B cell (primary cell): ENCODE results near the gene F2RL3. TPM values are rescaled to one million over a fixed set of nuclear protein-coding genes. Genes with fewer than 3 reads are reported as not detected.

Experiments
- ATAC-seq: fragments of 200-7000 bp; cut with Tn5 transposase; one replicate; pipeline ENCODE4 v1.10.0; 2021; ENCODE audit warnings: low read depth, mild to moderate bottlenecking, moderate number of reproducible peaks, moderate library complexity
- CTCF ChIA-PET: fragments of 350-600 bp; sonication (Branson Sonifier 250); formaldehyde crosslinking; loops from one replicate; lab custom pipeline; 2021; ENCODE audit warnings: antibody characterized with exemption, inconsistent platforms; lab: Charles Lee
- POLR2A ChIA-PET: fragments of 350-600 bp; sonication (Branson Sonifier 250); formaldehyde crosslinking; loops from one replicate; lab custom pipeline; 2021; ENCODE audit warnings: antibody characterized with exemption; lab: Charles Lee
- DNase-seq: peaks from one replicate; pipeline ENCODE4 v3.0.0; 2013
- H2AFZ ChIP-seq: 2 replicates; pipeline ENCODE4 v1.6.1; 2012; ENCODE audit warnings: mild to moderate bottlenecking, low read depth, low read length; ENCODE audit not compliant: insufficient read depth, poor library complexity, severe bottlenecking
- H3K27ac ChIP-seq, 2 donors: 1 replicate in 1 of 2; 2 replicates in 1 of 2; pipeline ENCODE4 v1.5.1; 2012 to 2013; ENCODE audit warnings: low read length in 2 of 2, mild to moderate bottlenecking in 2 of 2, moderate library complexity in 1 of 2
- H3K27me3 ChIP-seq, 4 experiments: fragments of 200-600 bp in 1 of 4; sonication (generic) in 1 of 4; replicated peaks in 1 of 4; 1 replicate in 2 of 4; 2 replicates in 2 of 4; pipeline versions ENCODE4 v1.6.1 to v1.7.0; 2013 to 2016; ENCODE audit warnings: low read length in 3 of 4, mild to moderate bottlenecking in 2 of 4, mixed read lengths in 1 of 4, moderate library complexity in 1 of 4; ENCODE audit not compliant: insufficient read depth in 4 of 4, control insufficient read depth in 3 of 4; ENCODE audit errors: control extremely low read depth in 1 of 4
- H3K36me3 ChIP-seq, 2 experiments: replicated peaks in 1 of 2; 1 replicate in 1 of 2; 2 replicates in 1 of 2; pipeline versions ENCODE4 v1.6.1 to v1.7.1; 2013; ENCODE audit warnings: low read length in 1 of 2; ENCODE audit not compliant: insufficient read depth in 2 of 2, control insufficient read depth in 1 of 2; ENCODE audit errors: control extremely low read depth in 1 of 2, extremely low read depth in 1 of 2
- H3K4me1 ChIP-seq, 2 donors: fragments of 200-600 bp in 1 of 2; sonication (generic) in 1 of 2; 1 replicate in 1 of 2; 2 replicates in 1 of 2; pipeline versions ENCODE4 v1.5.1 to v1.6.1; 2013 to 2017; ENCODE audit warnings: low read length in 2 of 2; ENCODE audit not compliant: control insufficient read depth in 2 of 2, insufficient read depth in 2 of 2
- H3K4me2 ChIP-seq: replicated peaks from 2 replicates; pipeline ENCODE3; 2012; ENCODE audit warnings: mild to moderate bottlenecking, low read depth, low read length; ENCODE audit not compliant: poor library complexity, severe bottlenecking
- H3K4me3 ChIP-seq, 5 experiments: fragments of 200-600 bp in 1 of 5; sonication (generic) in 1 of 5; 1 replicate in 3 of 5; 2 replicates in 2 of 5; pipeline versions ENCODE4 v1.5.1 to v1.7.0; 2011 to 2016; ENCODE audit warnings: low read length in 4 of 5, mild to moderate bottlenecking in 4 of 5, low read depth in 2 of 5, control low read depth in 1 of 5, moderate library complexity in 1 of 5; ENCODE audit not compliant: insufficient read depth in 1 of 5; ENCODE audit errors: control extremely low read depth in 1 of 5, extremely low read depth in 1 of 5
- H3K79me2 ChIP-seq: fragments of 200-600 bp; sonication (generic); one replicate; pipeline ENCODE4 v1.6.0; 2016; ENCODE audit warnings: low read length; ENCODE audit not compliant: control insufficient read depth, insufficient read depth
- H3K9ac ChIP-seq: fragments of 200-600 bp; sonication (generic); 2 replicates; pipeline ENCODE4 v1.6.1; 2017; ENCODE audit warnings: mild to moderate bottlenecking, low read length, moderate library complexity
- H3K9me3 ChIP-seq, 3 donors: one replicate each; pipeline versions ENCODE4 v1.6.1 to v1.7.1; 2013; ENCODE audit warnings: low read length in 2 of 3; ENCODE audit not compliant: control insufficient read depth in 2 of 3, insufficient read depth in 1 of 3; ENCODE audit errors: control extremely low read depth in 1 of 3
- H4K20me1 ChIP-seq: 2 replicates; pipeline ENCODE4 v1.6.0; 2012; ENCODE audit warnings: mild to moderate bottlenecking, low read length; ENCODE audit not compliant: insufficient read depth, control insufficient read depth, poor library complexity, severe bottlenecking
- H3K27ac Mint-ChIP-seq: one replicate; pipeline ENCODE4 v1.8.0; 2021; ENCODE audit warnings: mixed read lengths
- H3K27me3 Mint-ChIP-seq: one replicate; pipeline ENCODE4 v1.8.0; 2021; ENCODE audit warnings: mixed read lengths
- H3K4me1 Mint-ChIP-seq: one replicate; pipeline ENCODE4 v1.8.0; 2021; ENCODE audit warnings: mixed read lengths
- H3K4me3 Mint-ChIP-seq: one replicate; pipeline ENCODE4 v1.8.0; 2021; ENCODE audit warnings: mixed read lengths
- H3K9me3 Mint-ChIP-seq: one replicate; pipeline ENCODE4 v1.8.0; 2022; ENCODE audit warnings: mixed read lengths; ENCODE audit not compliant: insufficient read depth
- EZH2 ChIP-seq: IDR thresholded peaks from 2 replicates; pipeline ENCODE4 v1.6.1; 2012; ENCODE audit warnings: borderline replicate concordance, low read depth, mild to moderate bottlenecking, moderate library complexity, low read length; ENCODE audit not compliant: insufficient read depth, poor library complexity, severe bottlenecking
- WGBS: methylation state at CpG from one replicate; pipeline ENCODE4 v1.1.5; 2013; ENCODE audit warnings: missing lambda C conversion rate; ENCODE audit not compliant: insufficient coverage; 5-methylcytosine and 5-hydroxymethylcytosine counted together
- intact Hi-C: fragments of 100-400 bp; cut with micrococcal nuclease; formaldehyde crosslinking; loops from one replicate; pipeline ENCODE4 v1.10.0; 2022
- polyA plus RNA-seq: library from polyadenylated mRNA; depleted of rRNA; stranded (reverse); fragments of >200 nt; gene quantifications from 2 replicates; pipeline ENCODE4 v1.2.3, GENCODE V29; 2012
- total RNA-seq, 2 donors: library from RNA; stranded (reverse); fragments of 120-200 nt in 1 of 2; gene quantifications; 1 replicate in 1 of 2; 2 replicates in 1 of 2; pipeline versions ENCODE4 v1.2.3 to v1.2.4, GENCODE V29; 2013 to 2022
- TF ChIP-seq, protein P1 (sequence below): fragments of 200-600 bp; IDR thresholded peaks from one replicate; pipeline ENCODE4 v1.8.0; 2022; ENCODE audit warnings: antibody characterized with exemption, mild to moderate bottlenecking

The F2RL3 gene
- total and polyA plus RNA-seq, 2 donors (not counting 1 experiment from before 2014, with no cell fraction given), result 0.01 to 1.1 TPM

DNA sequence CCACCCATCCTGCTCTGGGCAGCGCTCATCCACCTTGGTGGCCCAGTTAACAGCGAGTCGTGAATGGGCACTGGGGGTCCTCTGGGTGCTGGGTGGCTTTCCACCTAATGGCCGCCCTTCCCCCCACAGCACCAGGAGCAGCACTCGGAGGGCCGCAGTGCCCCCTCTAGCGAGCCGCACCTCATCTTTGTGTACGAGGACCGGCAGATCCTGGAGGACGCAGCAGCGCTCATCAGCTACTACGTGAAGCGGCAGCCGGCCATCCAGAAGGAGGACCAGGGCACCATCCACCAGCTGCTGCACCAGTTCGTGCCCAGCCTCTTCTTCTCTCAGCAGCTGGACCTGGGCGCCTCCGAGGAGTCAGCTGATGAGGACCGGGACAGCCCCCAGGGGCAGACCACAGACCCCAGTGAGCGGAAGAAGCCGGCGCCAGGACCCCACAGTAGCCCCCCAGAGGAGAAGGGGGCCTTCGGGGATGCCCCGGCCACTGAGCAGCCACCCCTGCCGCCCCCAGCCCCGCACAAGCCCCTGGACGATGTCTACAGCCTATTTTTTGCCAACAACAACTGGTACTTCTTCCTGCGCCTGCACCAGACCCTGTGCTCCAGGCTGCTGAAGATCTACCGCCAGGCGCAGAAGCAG, 19.3 kb upstream of the F2RL3 start:
- no peak overlapping the region for H3K9ac ChIP-seq
- ATAC-seq (no peak), DNase-seq (no peak)
- intact Hi-C loops, result no loop called here
- H3K9me3 Mint-ChIP-seq, result no peaks in the 10 kb centered on the region
- no peak overlapping the region for H3K27ac ChIP-seq
- H3K27ac Mint-ChIP-seq, result no peak overlapping the region
- WGBS, result 99% methylated on average over 29 of the region's 30 CpGs
- no peaks in the 10 kb centered on the region for H3K4me1 ChIP-seq
- CTCF ChIA-PET, result no interaction called here
- H3K4me1 Mint-ChIP-seq, result peaks cover 6% of the 10 kb centered on the region
- peaks cover 17% of the 10 kb centered on the region for H4K20me1 ChIP-seq
- H3K36me3 ChIP-seq, result peaks cover 0 to 71% of the 10 kb centered on the region in 2 experiments
- no peak overlapping the region for H3K4me3 ChIP-seq
- H3K4me2 ChIP-seq, result no peak overlapping the region
- TF ChIP-seq EZH2, result no peak
- TF ChIP-seq, protein P1, sequence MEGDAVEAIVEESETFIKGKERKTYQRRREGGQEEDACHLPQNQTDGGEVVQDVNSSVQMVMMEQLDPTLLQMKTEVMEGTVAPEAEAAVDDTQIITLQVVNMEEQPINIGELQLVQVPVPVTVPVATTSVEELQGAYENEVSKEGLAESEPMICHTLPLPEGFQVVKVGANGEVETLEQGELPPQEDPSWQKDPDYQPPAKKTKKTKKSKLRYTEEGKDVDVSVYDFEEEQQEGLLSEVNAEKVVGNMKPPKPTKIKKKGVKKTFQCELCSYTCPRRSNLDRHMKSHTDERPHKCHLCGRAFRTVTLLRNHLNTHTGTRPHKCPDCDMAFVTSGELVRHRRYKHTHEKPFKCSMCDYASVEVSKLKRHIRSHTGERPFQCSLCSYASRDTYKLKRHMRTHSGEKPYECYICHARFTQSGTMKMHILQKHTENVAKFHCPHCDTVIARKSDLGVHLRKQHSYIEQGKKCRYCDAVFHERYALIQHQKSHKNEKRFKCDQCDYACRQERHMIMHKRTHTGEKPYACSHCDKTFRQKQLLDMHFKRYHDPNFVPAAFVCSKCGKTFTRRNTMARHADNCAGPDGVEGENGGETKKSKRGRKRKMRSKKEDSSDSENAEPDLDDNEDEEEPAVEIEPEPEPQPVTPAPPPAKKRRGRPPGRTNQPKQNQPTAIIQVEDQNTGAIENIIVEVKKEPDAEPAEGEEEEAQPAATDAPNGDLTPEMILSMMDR, result no peak
- H3K9me3 ChIP-seq, result no peaks in the 10 kb centered on the region
- POLR2A ChIA-PET, result no interaction called here
- H3K27me3 Mint-ChIP-seq, result no peaks in the 10 kb centered on the region
- H3K4me3 Mint-ChIP-seq, result no peak overlapping the region
- H3K79me2 ChIP-seq, result peaks cover 53% of the 10 kb centered on the region
- H3K27me3 ChIP-seq, result no peaks in the 10 kb centered on the region
- H2AFZ ChIP-seq, result no peak overlapping the region

GRCh38 chr19:16871871-16872270, 16.9 kb upstream of the F2RL3 start:
- Histone ChIP-seq H3K27ac (no peak overlapping the region), H3K9ac (no peak overlapping the region), H4K20me1 (peaks cover 24% of the 10 kb centered on the region), H3K4me3 (no peak overlapping the region), H3K4me2 (no peak overlapping the region), H3K79me2 (peaks cover 63% of the 10 kb centered on the region), H3K9me3 (peaks cover 0 to 10% (median 0%) of the 10 kb centered on the region in 3 donors), H3K4me1 (no peaks in the 10 kb centered on the region), H3K27me3 (no peaks in the 10 kb centered on the region), H3K36me3 (peaks cover 0 to 64% of the 10 kb centered on the region in 2 experiments), H2AFZ (no peak overlapping the region)
- no peak for ATAC-seq
- DNase-seq, result no peak
- H3K4me3 Mint-ChIP-seq, result no peak overlapping the region
- intact Hi-C loops, result no loop called here
- WGBS, result 100% methylated on average over 3 of the region's 7 CpGs
- no peaks in the 10 kb centered on the region for H3K27me3 Mint-ChIP-seq
- ChIA-PET POLR2A (no interaction called here), CTCF (no interaction called here)
- H3K4me1 Mint-ChIP-seq, result peaks cover 20% of the 10 kb centered on the region
- H3K9me3 Mint-ChIP-seq, result no peaks in the 10 kb centered on the region
- no peak overlapping the region for H3K27ac Mint-ChIP-seq
- TF ChIP-seq, protein P1, result no peak
- no peak for TF ChIP-seq EZH2
